ENCODE measurements around the gene UBLCP1. TPM values are rescaled to one million over a fixed set of nuclear protein-coding genes. Genes with fewer than 3 reads are reported as not detected.

Gene UBLCP1
- total RNA-seq, 1 experiment from 2014 or later, result 23.0 TPM

- TF ChIP-seq CTCF (IDR thresholded peaks at IDR 0.05; ENCODE audit: insufficient read depth in 1 of 2, low read depth in 1 of 2, low read length in 1 of 2, severe bottlenecking in 1 of 2, unreplicated experiment in 1 of 2), result no peak
- H3K4me1 ChIP-seq, result no peaks in the 10 kb centered on the region
- H3K36me3 ChIP-seq (ENCODE audit: control insufficient read depth, insufficient read depth, low read length), result no peaks in the 10 kb centered on the region
- Mint-ChIP-seq H3K9me3 (ENCODE audit: unreplicated experiment) (no peaks in the 10 kb centered on the region), H3K36me3 (ENCODE audit: insufficient read depth, unreplicated experiment) (no peaks in the 10 kb centered on the region), H3K27me3 (ENCODE audit: insufficient read depth, unreplicated experiment) (peaks cover 14% of the 10 kb centered on the region), H3K27ac (ENCODE audit: unreplicated experiment) (no peak overlapping the region), H3K4me3 (ENCODE audit: unreplicated experiment) (no peak overlapping the region), H3K4me1 (ENCODE audit: low read depth, unreplicated experiment) (no peaks in the 10 kb centered on the region)
- ChIA-PET CTCF (no interaction called here), POLR2A (no interaction called here)
- no peaks in the 10 kb centered on the region for H3K9me3 ChIP-seq
- DNase-seq, result no peak
- intact Hi-C loops (cut with micrococcal nuclease; ENCODE audit: unreplicated experiment), result no loop called here
- no TSS peak for BruUV-seq (replicated peaks)
- H3K4me3 ChIP-seq (ENCODE audit: low read depth, low read length), result no peak overlapping the region
- no peaks in the 10 kb centered on the region for H3K27me3 ChIP-seq (replicated peaks; ENCODE audit: control insufficient read depth, insufficient read depth, low read length)
These were observed 42.9 kb upstream of the UBLCP1 start for GRCh38 chr5:159220206-159220605.

- H3K36me3 ChIP-seq (ENCODE audit: control insufficient read depth, insufficient read depth, low read length), result no peaks in the 10 kb centered on the region
- DNase-seq, result no peak
- H3K27me3 ChIP-seq (replicated peaks; ENCODE audit: control insufficient read depth, insufficient read depth, low read length), result no peaks in the 10 kb centered on the region
- H3K9me3 ChIP-seq, result no peaks in the 10 kb centered on the region
- intact Hi-C loops (cut with micrococcal nuclease; ENCODE audit: unreplicated experiment), result no loop called here
- no peak overlapping the region for H3K4me3 ChIP-seq (ENCODE audit: low read depth, low read length)
- no peaks in the 10 kb centered on the region for H3K4me1 ChIP-seq
- no peak overlapping the region for H3K27ac Mint-ChIP-seq (ENCODE audit: unreplicated experiment)
- peaks cover 11% of the 10 kb centered on the region for H3K27me3 Mint-ChIP-seq (ENCODE audit: insufficient read depth, unreplicated experiment)
- CTCF ChIA-PET, result no interaction called here
- no peaks in the 10 kb centered on the region for H3K4me1 Mint-ChIP-seq (ENCODE audit: low read depth, unreplicated experiment)
- POLR2A ChIA-PET, result no interaction called here
- TF ChIP-seq CTCF (IDR thresholded peaks at IDR 0.05; ENCODE audit: insufficient read depth in 1 of 2, low read depth in 1 of 2, low read length in 1 of 2, severe bottlenecking in 1 of 2, unreplicated experiment in 1 of 2), result no peak
- H3K4me3 Mint-ChIP-seq (ENCODE audit: unreplicated experiment), result no peak overlapping the region
- no peaks in the 10 kb centered on the region for H3K9me3 Mint-ChIP-seq (ENCODE audit: unreplicated experiment)
- no TSS peak for BruUV-seq (replicated peaks)
- H3K36me3 Mint-ChIP-seq (ENCODE audit: insufficient read depth, unreplicated experiment), result no peaks in the 10 kb centered on the region
These were observed 39.6 kb upstream of the UBLCP1 start for GRCh38 chr5:159223469-159223868.

- ChIA-PET POLR2A (no interaction called here), CTCF (no interaction called here)
- intact Hi-C loops (cut with micrococcal nuclease; ENCODE audit: unreplicated experiment), result no loop called here
- Mint-ChIP-seq H3K36me3 (ENCODE audit: insufficient read depth, unreplicated experiment) (no peaks in the 10 kb centered on the region), H3K9me3 (ENCODE audit: unreplicated experiment) (no peaks in the 10 kb centered on the region), H3K27ac (ENCODE audit: unreplicated experiment) (no peak overlapping the region), H3K4me3 (ENCODE audit: unreplicated experiment) (no peak overlapping the region), H3K4me1 (ENCODE audit: low read depth, unreplicated experiment) (no peaks in the 10 kb centered on the region), H3K27me3 (ENCODE audit: insufficient read depth, unreplicated experiment) (peaks cover 9% of the 10 kb centered on the region)
- DNase-seq, result no peak
- Histone ChIP-seq H3K4me1 (no peaks in the 10 kb centered on the region), H3K27me3 (replicated peaks; ENCODE audit: control insufficient read depth, insufficient read depth, low read length) (no peaks in the 10 kb centered on the region), H3K36me3 (ENCODE audit: control insufficient read depth, insufficient read depth, low read length) (no peaks in the 10 kb centered on the region), H3K4me3 (ENCODE audit: low read depth, low read length) (no peak overlapping the region), H3K9me3 (no peaks in the 10 kb centered on the region)
- no TSS peak for BruUV-seq (replicated peaks)
- no peak for TF ChIP-seq CTCF (IDR thresholded peaks at IDR 0.05; ENCODE audit: insufficient read depth in 1 of 2, low read depth in 1 of 2, low read length in 1 of 2, severe bottlenecking in 1 of 2, unreplicated experiment in 1 of 2)
These were observed 38.6 kb upstream of the UBLCP1 start for GRCh38 chr5:159224471-159224870.

All from Caco-2 (cell line).